CD4-positive, alpha-beta memory T cell (primary cell): ENCODE data around the gene PPP1R12A. TPM values are rescaled to one million over a fixed set of nuclear protein-coding genes. Genes with fewer than 3 reads are reported as not detected.
"Not testable (repeated sequence)": the region's sequence is repeated elsewhere in the genome, so short reads cannot be mapped to it uniquely, and the experiment has no call there.

ENCODE experiments used
- CTCF ChIA-PET: fragments of 350-600 bp; sonication (Branson Sonifier 250); formaldehyde crosslinking; loops from one replicate; lab custom pipeline; 2021; ENCODE audit warnings: inconsistent platforms; ENCODE audit not compliant: partially characterized antibody; lab: Charles Lee
- POLR2A ChIA-PET: fragments of 350-600 bp; sonication (Branson Sonifier 250); formaldehyde crosslinking; loops from one replicate; lab custom pipeline; 2021; ENCODE audit not compliant: partially characterized antibody; lab: Charles Lee
- DNase-seq, 5 donors: peaks; one replicate each; pipeline versions ENCODE4 v3.0.0 to v3.0.0-alpha.2; 2020 to 2022; ENCODE audit warnings: mixed read lengths in 1 of 5
- H3K27ac ChIP-seq: one replicate; pipeline ENCODE4 v1.7.0; 2013; ENCODE audit warnings: low read depth, low read length
- H3K27me3 ChIP-seq: 2 replicates; pipeline ENCODE4 v1.7.0; 2013; ENCODE audit warnings: mild to moderate bottlenecking, low read length, moderate library complexity; ENCODE audit not compliant: insufficient read depth
- H3K36me3 ChIP-seq: 2 replicates; pipeline ENCODE4 v1.7.0; 2013; ENCODE audit warnings: mild to moderate bottlenecking, low read length, moderate library complexity; ENCODE audit not compliant: insufficient read depth
- H3K4me1 ChIP-seq: 2 replicates; pipeline ENCODE4 v1.7.0; 2013; ENCODE audit warnings: mild to moderate bottlenecking, low read length, moderate library complexity; ENCODE audit not compliant: insufficient read depth
- H3K4me3 ChIP-seq, 2 donors: one replicate each; pipeline ENCODE4 v1.7.0; 2013; ENCODE audit warnings: low read length in 2 of 2, mild to moderate bottlenecking in 1 of 2
- H3K9me3 ChIP-seq, 2 donors: one replicate each; pipeline ENCODE4 v1.7.0; 2013; ENCODE audit warnings: low read length in 2 of 2, control low read depth in 1 of 2; ENCODE audit not compliant: control insufficient read depth in 1 of 2
- H3K27ac Mint-ChIP-seq, 7 donors: one replicate each; pipeline ENCODE4 v1.8.0; 2020 to 2021; ENCODE audit warnings: mixed read lengths in 7 of 7, mild to moderate bottlenecking in 6 of 7, inconsistent platforms in 3 of 7, moderate library complexity in 3 of 7
- H3K27me3 Mint-ChIP-seq, 2 donors: one replicate each; pipeline ENCODE4 v1.8.0; 2020 to 2021; ENCODE audit warnings: mixed read lengths in 2 of 2
- H3K36me3 Mint-ChIP-seq, 2 donors: one replicate each; pipeline ENCODE4 v1.8.0; 2020 to 2021; ENCODE audit warnings: mixed read lengths in 2 of 2, inconsistent platforms in 1 of 2, mild to moderate bottlenecking in 1 of 2
- H3K4me1 Mint-ChIP-seq, 4 donors: one replicate each; pipeline ENCODE4 v1.8.0; 2020 to 2021; ENCODE audit warnings: mixed read lengths in 4 of 4, mild to moderate bottlenecking in 1 of 4
- H3K4me3 Mint-ChIP-seq, 8 donors: one replicate each; pipeline ENCODE4 v1.8.0; 2020 to 2021; ENCODE audit warnings: mixed read lengths in 8 of 8, mild to moderate bottlenecking in 7 of 8, moderate library complexity in 6 of 8, inconsistent platforms in 3 of 8
- H3K9me3 Mint-ChIP-seq, 8 donors: one replicate each; pipeline ENCODE4 v1.8.0; 2020 to 2021; ENCODE audit warnings: mixed read lengths in 8 of 8, mild to moderate bottlenecking in 5 of 8, inconsistent platforms in 3 of 8, moderate library complexity in 1 of 8
- intact Hi-C: fragments of 100-400 bp; cut with micrococcal nuclease; formaldehyde crosslinking; loops from one replicate; pipeline ENCODE4 v1.15.1; 2023
- polyA plus RNA-seq, 2 donors: library from polyadenylated mRNA; unstranded; fragments of 300-500 nt; fragmentation: Illumina TruSeq; gene quantifications; one replicate each; pipeline ENCODE4 v1.2.3, GENCODE V29; 2021
- total RNA-seq, 2 experiments: library from RNA; stranded (reverse); gene quantifications; one replicate each; pipeline ENCODE4 v1.2.3, GENCODE V29; 2021

PPP1R12A gene
- total and polyA plus RNA-seq, 4 experiments from 2014 or later = 73.1 to 130 (median 128) TPM

GRCh38 chr12:79826267-79827128 lies 108.4 kb downstream of the PPP1R12A start:
- CTCF ChIA-PET = interaction anchor here (0.7 kb wide), 1 partner anchor 24 kb away, joined by 4 read pairs; no protein-coding TSS in a partner anchor

GRCh38 chr12:79822475-79822874 lies 112.4 kb downstream of the PPP1R12A start:
- H3K27ac ChIP-seq = no peak overlapping the region
- DNase-seq = no peak
- Mint-ChIP-seq H3K27me3 (no peaks in the 10 kb centered on the region), H3K4me3 (no peak overlapping the region), H3K9me3 (no peaks in the 10 kb centered on the region), H3K36me3 (peaks cover 40 to 49% of the 10 kb centered on the region in 2 donors), H3K27ac (peak overlapping the region in 1 of 7 donors; percentile 26), H3K4me1 (peaks cover 14 to 18% (median 18%) of the 10 kb centered on the region in 4 donors)
- intact Hi-C loops = no loop called here
- no peaks in the 10 kb centered on the region for H3K27me3 ChIP-seq
- H3K36me3 ChIP-seq = peaks cover 19% of the 10 kb centered on the region
- no peaks in the 10 kb centered on the region for H3K9me3 ChIP-seq
- ChIA-PET POLR2A (no interaction called here), CTCF (no interaction called here)
- H3K4me1 ChIP-seq = no peaks in the 10 kb centered on the region
- H3K4me3 ChIP-seq = no peak overlapping the region

More at GRCh38 chr12:79826267-79827128, 108.4 kb downstream of the PPP1R12A start:
- Mint-ChIP-seq H3K4me1 (peaks cover 18 to 29% (median 26%) of the 10 kb centered on the region in 4 donors), H3K4me3 (no peak overlapping the region), H3K9me3 (no peaks in the 10 kb centered on the region), H3K27me3 (no peaks in the 10 kb centered on the region), H3K36me3 (peaks cover 25 to 48% of the 10 kb centered on the region in 2 donors), H3K27ac (no peak overlapping the region)
- no peak for DNase-seq
- Histone ChIP-seq H3K36me3 (no peaks in the 10 kb centered on the region), H3K27me3 (no peaks in the 10 kb centered on the region), H3K27ac (no peak overlapping the region), H3K9me3 (no peaks in the 10 kb centered on the region), H3K4me1 (peaks cover 13% of the 10 kb centered on the region), H3K4me3 (no peak overlapping the region)
- POLR2A ChIA-PET = no interaction called here
- intact Hi-C loops = no loop called here

- H3K36me3 Mint-ChIP-seq = peaks cover 55 to 68% of the 10 kb centered on the region in 2 donors
- no peak for DNase-seq
- CTCF ChIA-PET = no interaction called here
- no peaks in the 10 kb centered on the region for H3K9me3 ChIP-seq
- H3K27ac ChIP-seq = no peak overlapping the region
- H3K4me1 ChIP-seq = no peaks in the 10 kb centered on the region
- peak overlapping the region in 1 of 7 donors; percentile 12 for H3K27ac Mint-ChIP-seq
- peaks cover 5 to 15% (median 10%) of the 10 kb centered on the region in 4 donors for H3K4me1 Mint-ChIP-seq
- H3K27me3 ChIP-seq = no peaks in the 10 kb centered on the region
- H3K36me3 ChIP-seq = peaks cover 27% of the 10 kb centered on the region
- intact Hi-C loops = loop anchor here (10.0 kb wide), 1 partner anchor 366 kb away; no protein-coding TSS in a partner anchor
- no peak overlapping the region for H3K4me3 Mint-ChIP-seq
- H3K27me3 Mint-ChIP-seq = no peaks in the 10 kb centered on the region
- no peak overlapping the region for H3K4me3 ChIP-seq
- H3K9me3 Mint-ChIP-seq = no peaks in the 10 kb centered on the region
- POLR2A ChIA-PET = no interaction called here
Measured at GRCh38 chr12:79818856-79819255, 116.0 kb downstream of the PPP1R12A start.

- H3K27me3 ChIP-seq, H3K27me3 Mint-ChIP-seq, H3K27ac ChIP-seq, H3K4me3 Mint-ChIP-seq, H3K4me1 Mint-ChIP-seq, DNase-seq, POLR2A ChIA-PET, intact Hi-C loops, H3K9me3 Mint-ChIP-seq, CTCF ChIA-PET, H3K4me3 ChIP-seq, H3K9me3 ChIP-seq, H3K4me1 ChIP-seq: not testable (repeated sequence)
- H3K36me3 Mint-ChIP-seq = peaks cover 48 to 72% of the 10 kb centered on the region in 2 donors
- H3K36me3 ChIP-seq = peaks cover 18% of the 10 kb centered on the region
- H3K27ac Mint-ChIP-seq = peak overlapping the region in 2 of 7 donors; percentile 35 to 70
Measured at GRCh38 chr12:79784366-79785065, 150.4 kb downstream of the PPP1R12A start.

GRCh38 chr12:79782172-79782900 lies 152.6 kb downstream of the PPP1R12A start:
- no peak for DNase-seq
- Histone ChIP-seq H3K9me3 (no peaks in the 10 kb centered on the region), H3K4me3 (no peak overlapping the region), H3K4me1 (no peaks in the 10 kb centered on the region), H3K36me3 (peaks cover 15% of the 10 kb centered on the region), H3K27me3 (no peaks in the 10 kb centered on the region), H3K27ac (no peak overlapping the region)
- H3K27ac Mint-ChIP-seq = peak overlapping the region in 1 of 7 donors; percentile 65
- H3K4me3 Mint-ChIP-seq = no peak overlapping the region
- ChIA-PET CTCF (interaction anchor here (1.1 kb wide), 1 partner anchor 405 kb away, joined by 3 read pairs; no protein-coding TSS in a partner anchor), POLR2A (interaction anchor here (1.2 kb wide), 1 partner anchor 8 kb away, joined by 3 read pairs; no protein-coding TSS in a partner anchor)
- peaks cover 0 to 2% (median under 1%) of the 10 kb centered on the region in 4 donors for H3K4me1 Mint-ChIP-seq
- no peaks in the 10 kb centered on the region for H3K9me3 Mint-ChIP-seq
- peaks cover 37 to 65% of the 10 kb centered on the region in 2 donors for H3K36me3 Mint-ChIP-seq
- no peaks in the 10 kb centered on the region for H3K27me3 Mint-ChIP-seq
- intact Hi-C loops = no loop called here

GRCh38 chr12:79778802-79779448 lies 156.0 kb downstream of the PPP1R12A start:
- POLR2A ChIA-PET = interaction anchor here (0.5 kb wide), 1 partner anchor 63 kb away, joined by 3 read pairs; no protein-coding TSS in a partner anchor
- H3K36me3 ChIP-seq = peaks cover 24% of the 10 kb centered on the region
- no peaks in the 10 kb centered on the region for H3K9me3 Mint-ChIP-seq

More at GRCh38 chr12:79778802-79779448, 156.0 kb downstream of the PPP1R12A start:
- Mint-ChIP-seq H3K36me3 (peaks cover 38 to 61% of the 10 kb centered on the region in 2 donors), H3K4me3 (no peak overlapping the region), H3K27me3 (no peaks in the 10 kb centered on the region), H3K27ac (peak overlapping the region in 1 of 7 donors; percentile 44), H3K4me1 (no peaks in the 10 kb centered on the region)
- Histone ChIP-seq H3K4me1 (no peaks in the 10 kb centered on the region), H3K27ac (no peak overlapping the region), H3K27me3 (no peaks in the 10 kb centered on the region), H3K9me3 (no peaks in the 10 kb centered on the region), H3K4me3 (no peak overlapping the region)
- intact Hi-C loops = no loop called here
- no peak for DNase-seq
- CTCF ChIA-PET = interaction anchor here (0.7 to 1.2 kb wide), 2 partner anchors 404 to 408 kb away, joined by 3 read pairs; no protein-coding TSS in a partner anchor
